Measurements from ENCODE around the gene PARP8.

The PARP8 gene

DNA sequence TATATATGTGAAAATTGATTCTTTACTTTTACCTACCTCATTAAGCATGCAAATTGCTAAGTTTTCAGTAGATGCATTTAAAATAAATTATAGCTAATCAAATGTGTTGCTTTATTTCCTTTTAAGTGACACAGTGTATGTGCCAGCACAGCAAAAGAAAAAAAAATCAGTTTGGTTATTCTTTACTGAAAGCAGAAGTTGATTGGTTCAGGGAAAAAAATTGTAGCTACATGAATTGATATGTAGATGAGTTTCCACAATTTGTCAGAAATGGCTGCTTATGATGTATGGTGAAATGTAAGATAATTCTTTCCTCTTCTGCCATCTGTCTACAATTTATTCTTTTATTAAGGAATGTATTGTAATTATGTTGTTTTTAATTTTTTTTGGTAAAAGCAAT, 57.8 kb downstream of the PARP8 start:
- in situ Hi-C loops (cut with MboI; ENCODE audit: low sequenced_read_pairs) = no loop called here

DNA sequence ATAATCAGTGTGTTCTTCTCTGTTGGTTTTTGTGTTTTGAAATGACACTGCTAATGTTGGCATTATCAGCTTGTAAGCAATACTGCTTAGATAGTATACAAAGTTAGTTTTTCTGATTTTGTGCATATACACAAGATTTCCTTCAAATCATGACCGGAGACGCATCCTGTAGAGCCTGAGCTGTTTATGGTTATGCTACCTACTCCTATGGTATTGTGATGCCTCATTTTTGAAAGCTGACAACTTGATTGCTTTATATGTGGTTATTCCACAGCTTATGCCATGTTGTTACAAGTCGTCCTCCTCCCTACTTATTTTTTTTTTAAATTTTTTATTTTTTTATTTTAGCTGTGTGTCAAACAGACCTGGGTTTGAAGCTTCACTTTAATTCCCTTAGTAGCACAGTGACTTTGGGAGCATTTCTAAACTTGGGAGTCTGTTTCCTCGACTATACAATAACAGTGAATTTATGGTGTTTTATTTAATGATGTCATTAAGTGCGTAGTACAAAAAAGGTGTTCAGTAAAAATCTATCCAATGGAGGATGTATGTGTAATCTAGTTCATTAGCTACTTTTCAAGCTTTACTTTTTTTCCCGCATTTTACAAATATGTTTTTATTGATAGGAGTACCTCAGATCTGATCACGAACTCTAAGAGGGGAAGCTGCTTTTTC, 59.5 kb downstream of the PARP8 start:
- in situ Hi-C loops (cut with MboI; ENCODE audit: low sequenced_read_pairs) = no loop called here

DNA sequence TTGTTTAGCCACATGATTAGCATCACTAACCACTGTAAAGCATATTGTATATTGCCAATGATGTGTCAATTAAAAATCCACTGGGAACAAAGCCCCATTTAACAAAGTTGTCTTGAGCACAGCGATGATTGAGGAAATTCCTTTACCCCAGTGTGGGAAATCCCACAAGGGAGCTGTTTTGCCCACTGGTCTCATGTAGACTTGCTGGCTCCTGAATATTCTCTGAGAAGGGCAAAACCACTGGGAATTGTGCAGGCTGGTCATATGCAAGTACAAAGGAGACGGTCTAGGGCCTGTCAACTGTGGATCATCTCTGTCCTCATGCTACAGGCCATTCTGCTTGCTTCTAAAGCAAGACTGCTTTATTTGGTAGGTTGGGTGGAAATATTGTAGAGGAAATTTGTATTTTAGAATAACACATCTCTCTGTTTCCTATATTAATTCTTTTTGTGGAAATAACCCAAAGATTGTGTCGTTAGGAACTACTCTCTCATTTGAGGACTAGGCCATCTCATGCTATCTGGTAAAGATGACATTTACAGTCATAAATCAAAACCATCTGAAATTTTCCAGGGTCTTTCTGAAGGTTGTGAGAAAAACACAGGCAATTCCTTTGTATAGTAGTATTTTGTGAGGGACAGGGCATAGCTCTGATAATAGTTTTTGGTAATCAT, 60.2 kb downstream of the PARP8 start:
- in situ Hi-C loops (cut with MboI; ENCODE audit: low sequenced_read_pairs) = no loop called here

DNA sequence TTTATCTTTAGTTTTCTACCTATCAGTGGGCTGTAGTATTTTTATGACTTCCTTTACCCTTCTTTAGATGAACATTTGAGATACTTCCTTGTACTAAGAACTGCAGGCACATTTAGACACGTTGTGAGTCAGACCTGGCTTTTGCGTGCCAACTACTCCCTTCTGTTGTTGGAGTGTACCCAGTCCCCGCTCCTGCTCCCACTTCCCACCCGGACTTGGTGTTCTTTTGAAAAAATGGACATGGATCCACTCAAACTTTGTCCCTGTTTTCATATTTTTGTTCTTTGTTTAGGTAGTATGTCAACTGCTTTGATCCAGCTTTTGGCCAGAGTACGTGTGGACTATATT, 60.7 kb downstream of the PARP8 start:
- in situ Hi-C loops (cut with MboI; ENCODE audit: low sequenced_read_pairs) = no loop called here

DNA sequence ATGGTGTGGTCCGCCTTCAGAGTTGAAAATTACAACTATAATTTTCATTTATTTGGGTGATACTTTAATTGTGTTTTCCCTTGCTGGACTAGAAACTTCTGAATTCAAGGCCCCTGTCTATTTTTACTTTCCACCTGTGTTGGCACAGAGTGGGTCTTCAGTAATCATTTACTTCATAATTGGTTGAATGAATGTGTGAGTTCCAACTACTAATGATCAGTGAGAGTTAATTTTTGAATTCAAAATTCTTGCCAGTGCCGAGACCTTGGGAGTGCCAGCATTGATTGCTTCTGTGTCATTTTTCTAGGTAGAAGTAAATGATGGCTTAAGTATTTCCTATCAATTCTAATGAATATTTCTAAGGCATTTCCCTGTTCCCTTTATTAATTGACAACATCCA, 61.4 kb downstream of the PARP8 start:
- in situ Hi-C loops (cut with MboI; ENCODE audit: low sequenced_read_pairs) = no loop called here

DNA sequence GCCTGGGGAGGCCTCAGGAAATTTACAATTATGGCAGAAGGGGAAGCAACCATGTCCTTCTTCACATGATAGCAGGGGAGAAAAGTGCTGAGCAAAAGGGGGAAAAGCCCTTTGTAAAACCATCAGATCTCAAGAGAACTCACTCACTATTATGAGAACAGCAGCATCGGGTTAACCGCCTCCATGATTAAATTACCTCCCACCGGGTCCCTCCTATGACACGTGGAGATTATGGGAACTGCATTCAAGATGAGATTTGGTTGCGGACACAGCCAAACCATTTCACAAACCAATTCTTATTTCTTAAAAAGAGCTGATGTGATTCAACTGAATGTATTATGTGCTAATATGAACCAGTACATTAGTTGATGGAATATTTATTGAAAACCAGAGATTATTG, 63.9 kb downstream of the PARP8 start:
- in situ Hi-C loops (cut with MboI; ENCODE audit: low sequenced_read_pairs) = no loop called here

DNA sequence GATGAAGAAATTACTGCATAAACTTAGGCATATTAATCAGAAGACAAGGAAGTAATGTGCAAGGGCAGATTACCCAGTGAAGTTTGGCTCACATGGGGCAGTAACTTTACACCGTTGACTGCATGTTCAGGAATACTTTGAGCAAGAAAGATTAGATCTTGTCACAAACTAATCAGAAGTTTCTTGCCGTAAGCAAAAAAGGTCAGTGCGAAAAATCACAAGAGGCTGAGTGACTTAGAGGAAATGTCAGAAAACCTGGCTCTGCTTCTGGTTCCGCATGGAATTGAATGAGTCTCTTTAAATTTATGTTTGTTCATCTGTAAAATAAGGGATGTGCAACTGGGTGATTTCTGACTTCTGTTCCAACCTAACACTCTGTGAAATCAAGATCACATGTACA, 64.4 kb downstream of the PARP8 start:
- in situ Hi-C loops (cut with MboI; ENCODE audit: low sequenced_read_pairs) = no loop called here

DNA sequence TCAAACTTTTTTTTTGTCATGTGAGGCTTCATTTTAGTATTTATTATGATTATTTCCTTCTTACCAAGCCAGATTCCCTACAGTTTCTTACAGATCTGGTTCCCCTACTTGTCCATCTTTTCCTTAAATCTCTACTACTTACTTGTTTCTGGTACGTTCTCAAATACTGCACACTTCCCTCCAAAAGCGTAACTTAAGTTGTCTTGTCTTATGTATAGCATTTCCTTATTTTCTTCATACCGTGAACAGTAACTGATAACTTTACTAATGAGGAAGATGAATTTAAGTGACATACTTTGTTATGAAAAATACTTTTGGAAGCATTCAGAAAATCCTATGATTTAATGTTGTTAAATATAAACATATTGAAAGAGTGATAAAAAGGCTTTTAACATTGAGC, 67.3 kb downstream of the PARP8 start:
- in situ Hi-C loops (cut with MboI; ENCODE audit: low sequenced_read_pairs) = no loop called here

DNA sequence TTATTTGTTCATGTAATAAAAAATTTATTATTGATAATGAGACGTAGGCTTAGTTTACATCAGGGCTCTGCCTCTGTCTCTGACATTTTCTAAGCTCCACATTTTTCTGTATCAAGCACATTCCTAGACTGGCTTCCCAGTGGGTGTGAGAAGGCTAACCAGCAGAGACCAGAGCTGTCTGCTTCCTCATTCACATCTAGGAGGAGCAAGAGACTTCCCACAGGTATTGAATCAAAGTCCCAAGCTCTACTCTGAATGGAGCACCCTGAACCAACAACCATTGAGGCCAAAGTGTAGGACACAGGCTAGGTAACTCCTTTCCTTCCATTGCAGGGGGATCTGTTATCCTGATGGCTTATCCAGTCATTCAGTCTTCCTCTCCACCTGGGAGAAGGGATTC, 72.4 kb downstream of the PARP8 start:
- in situ Hi-C loops (cut with MboI; ENCODE audit: low sequenced_read_pairs) = no loop called here

DNA sequence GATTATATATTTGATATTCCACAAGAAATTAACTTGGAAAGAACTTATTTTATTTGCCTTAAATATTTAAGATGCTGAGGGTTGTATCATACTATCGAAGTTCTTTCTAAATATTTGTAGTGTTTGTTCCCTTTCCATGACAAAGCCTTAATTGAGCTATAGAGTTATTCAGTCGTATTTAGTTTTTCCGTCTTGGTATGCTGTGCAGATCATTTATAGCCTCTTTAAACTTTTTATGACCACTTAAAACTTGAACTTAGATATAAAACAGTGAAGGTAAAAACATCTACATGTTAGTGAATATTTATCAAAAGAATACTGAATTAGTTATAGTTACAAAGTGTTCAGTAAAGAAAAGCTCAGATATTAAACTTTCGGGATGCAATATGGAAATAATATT, 74.4 kb downstream of the PARP8 start:
- in situ Hi-C loops (cut with MboI; ENCODE audit: low sequenced_read_pairs) = no loop called here

DNA sequence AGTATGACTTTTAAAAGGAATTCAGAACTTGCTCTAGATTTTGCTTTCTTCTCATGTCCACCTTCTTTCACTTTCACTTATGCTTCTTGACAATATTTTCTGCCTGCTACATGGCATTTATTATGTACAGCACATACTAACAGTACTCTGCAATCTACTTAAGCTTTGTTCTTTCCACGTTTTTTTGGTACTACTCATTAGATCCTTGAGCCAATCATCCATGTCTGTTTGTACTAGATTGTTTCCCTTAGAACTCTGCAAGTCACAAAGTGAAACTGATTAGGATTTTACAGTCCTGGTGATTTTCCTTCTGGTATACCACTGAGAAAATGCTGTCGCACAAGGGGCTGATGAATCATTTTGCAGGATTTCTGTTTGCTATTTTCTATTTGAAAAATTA, 78.3 kb downstream of the PARP8 start:
- in situ Hi-C loops (cut with MboI; ENCODE audit: low sequenced_read_pairs) = no loop called here

DNA sequence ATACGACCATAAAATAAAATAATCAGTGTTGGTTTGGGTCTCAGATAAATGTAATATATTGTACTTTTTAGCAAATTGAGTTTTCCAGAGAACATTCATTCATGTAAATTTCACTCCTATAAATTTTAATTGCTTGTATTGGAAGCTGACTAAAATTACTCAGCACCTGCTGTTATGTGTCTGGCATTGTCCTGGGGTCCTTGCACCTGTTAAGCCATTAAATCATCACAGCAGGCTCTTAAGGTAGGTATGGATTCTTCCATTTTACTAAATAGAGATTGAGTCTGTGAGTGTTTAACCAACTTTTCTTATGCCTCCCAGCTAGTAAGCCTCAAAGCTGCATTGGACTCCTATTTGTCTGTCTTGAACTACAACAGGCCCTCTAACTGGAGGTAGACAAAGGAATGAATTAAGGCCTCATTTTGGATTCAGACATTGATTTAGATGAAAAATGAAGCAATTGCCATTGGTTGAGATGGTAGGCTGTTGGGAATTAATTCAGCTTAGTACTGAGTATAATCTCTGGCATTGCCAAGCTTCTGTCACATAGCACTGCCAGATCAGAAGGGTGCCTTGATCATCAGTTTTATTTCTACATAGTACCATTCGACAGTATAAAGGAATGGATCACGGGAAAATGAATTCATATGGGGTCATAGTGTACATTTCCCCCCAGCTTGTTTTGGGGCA, 78.9 kb downstream of the PARP8 start:
- in situ Hi-C loops (cut with MboI; ENCODE audit: low sequenced_read_pairs) = no loop called here

DNA sequence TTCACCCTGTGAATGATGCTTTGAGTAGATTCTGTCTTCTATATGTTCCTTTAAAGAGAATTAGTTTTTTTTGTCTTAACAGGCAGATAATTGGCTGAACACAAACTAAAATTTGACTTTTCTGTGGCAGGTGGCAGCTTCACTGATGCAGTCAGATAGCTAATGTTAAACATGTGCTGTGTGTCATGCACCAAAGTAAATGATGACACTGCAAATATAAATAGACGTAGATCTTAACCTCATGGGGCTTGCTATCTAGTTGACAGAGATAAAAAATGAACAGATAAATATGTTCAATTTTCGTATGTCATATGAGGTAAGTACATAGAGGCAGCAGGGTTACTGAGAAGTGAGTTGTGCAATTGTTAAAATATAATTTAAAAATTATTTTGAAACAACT, 82.7 kb downstream of the PARP8 start:
- in situ Hi-C loops (cut with MboI; ENCODE audit: low sequenced_read_pairs) = no loop called here

DNA sequence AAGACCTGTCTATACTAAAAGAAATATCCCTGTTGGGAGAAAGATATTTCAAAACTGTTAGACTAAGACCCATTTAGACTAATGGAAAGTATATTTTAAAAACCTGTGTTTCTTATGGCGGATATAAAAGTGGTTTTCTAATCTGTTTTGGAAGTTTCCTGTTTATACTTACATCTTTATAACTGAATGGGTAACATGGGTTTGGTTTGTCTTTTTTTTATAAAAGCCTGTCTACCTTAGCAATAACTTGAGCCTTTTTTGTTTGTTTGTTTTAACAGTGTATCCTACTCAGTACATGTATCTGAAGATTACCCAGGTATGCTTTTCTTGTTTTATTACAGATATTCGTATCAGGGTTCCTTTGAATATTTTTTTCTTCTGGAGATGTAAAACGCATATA, 83.4 kb downstream of the PARP8 start:
- in situ Hi-C loops (cut with MboI; ENCODE audit: low sequenced_read_pairs) = no loop called here

DNA sequence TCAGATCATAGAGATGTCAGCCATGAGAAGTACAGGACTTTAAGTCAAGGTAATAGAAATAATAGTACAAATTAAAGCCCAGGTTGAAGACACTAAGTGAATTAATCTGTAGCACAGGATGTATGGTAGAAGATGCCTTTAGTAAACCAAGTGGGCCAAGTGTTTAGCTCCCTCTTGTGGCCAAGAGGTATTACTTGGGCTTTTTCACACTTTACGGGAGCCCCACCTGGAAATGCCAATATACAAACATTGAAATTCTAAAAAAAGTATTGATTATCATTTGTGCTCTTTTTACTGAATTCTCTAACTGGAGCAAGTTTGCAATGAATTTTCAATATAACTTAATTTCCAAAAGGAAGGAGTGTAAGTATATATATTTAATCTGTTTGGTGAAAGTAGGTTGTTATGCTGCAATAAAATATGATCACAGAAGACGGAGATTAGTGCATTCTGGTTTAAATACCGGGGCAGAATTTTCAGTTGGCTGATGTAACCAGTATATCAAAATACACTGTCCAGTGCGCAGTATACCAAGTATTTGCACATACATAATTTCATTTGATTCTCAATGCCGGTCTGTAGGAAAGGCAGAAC, 84.7 kb downstream of the PARP8 start:
- in situ Hi-C loops (cut with MboI; ENCODE audit: low sequenced_read_pairs) = no loop called here

DNA sequence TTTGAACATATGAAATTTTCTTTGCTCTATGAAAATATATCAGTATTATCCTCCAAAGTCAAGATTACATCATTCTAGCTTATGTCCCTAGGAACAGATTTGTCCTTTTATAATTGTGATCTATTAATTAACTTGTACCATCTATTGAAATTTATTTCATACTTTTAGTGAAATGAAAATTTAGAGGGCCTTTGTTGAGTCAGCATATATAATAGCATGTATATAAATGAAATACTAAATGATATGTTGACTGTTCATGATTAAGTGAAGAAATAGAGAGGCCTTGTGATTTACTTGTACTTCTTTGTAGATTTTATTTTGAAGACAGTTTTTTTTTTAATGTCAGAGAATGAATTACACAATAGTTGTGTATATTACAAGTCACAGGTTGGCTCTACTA, 86.4 kb downstream of the PARP8 start:
- in situ Hi-C loops (cut with MboI; ENCODE audit: low sequenced_read_pairs) = no loop called here

DNA sequence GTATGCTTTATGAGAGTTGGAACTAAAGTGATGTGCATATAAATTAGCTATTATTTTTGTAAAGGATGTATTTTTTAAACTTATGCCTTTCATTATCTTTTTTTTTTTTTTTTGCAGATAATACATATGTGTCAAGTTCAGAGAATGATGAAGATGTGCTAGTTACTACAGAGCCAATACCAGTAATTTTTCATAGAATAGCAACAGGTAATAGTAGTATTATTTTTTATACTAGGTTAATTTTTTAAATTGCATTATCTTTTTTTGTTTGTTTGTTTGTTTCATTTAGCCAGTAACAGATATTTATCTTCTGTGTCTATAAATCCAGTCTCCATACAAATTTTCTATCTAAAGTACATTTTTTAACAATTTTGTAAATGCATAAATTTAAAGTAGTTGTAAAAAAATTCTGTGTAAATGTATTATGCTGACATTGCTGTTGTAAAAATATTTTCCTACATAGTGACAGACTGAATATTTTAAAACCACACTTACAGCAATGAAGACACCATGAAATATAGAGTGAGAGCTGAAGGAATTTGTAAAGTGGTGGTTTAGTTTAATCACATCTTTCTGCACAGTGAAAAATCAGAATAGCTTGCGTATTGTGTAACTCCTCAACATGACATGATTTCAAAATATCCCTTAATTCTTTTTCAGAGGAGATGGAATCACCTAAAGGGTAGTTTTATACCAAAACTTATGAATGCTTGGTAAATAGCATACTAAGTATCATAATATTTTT, 93.3 kb downstream of the PARP8 start:
- in situ Hi-C loops (cut with MboI; ENCODE audit: low sequenced_read_pairs) = no loop called here

DNA sequence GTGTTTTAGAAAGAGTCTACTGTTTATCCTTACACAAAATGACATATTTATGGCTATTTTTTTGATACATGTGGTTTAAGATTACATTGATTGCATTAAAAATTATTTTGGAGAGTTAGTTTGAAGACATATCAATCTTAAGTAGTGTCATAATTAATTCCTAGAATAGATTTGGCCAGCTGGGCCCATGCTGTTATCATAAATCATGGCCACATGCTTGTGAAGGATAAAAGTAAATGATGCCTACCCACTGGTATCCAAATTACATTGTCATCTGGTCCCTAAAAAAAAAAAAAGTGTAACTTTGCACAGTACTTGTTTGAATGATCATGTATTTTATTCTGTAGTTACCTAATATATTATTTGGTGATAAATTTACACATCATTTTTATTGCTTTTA, 96.9 kb downstream of the PARP8 start:
- in situ Hi-C loops (cut with MboI; ENCODE audit: low sequenced_read_pairs) = no loop called here

DNA sequence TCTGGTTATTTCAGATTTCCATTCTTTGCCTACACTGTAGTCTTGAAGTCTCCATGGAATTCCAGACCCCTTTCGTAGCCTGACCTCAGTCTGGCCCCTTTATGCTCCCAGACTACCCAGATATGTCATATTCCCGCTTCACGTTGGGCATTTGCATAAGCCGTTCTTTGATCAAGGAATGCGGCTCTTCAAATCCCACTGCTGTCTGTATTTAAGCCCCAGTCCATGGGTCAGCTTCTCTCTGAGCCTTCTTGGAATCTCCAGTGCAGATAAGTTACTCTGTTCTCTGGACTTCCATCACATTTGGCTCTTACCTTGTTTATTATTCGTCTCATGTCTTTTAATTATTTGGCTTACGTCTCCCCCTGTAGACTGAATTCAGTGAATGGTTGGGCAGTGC, 97.4 kb downstream of the PARP8 start:
- in situ Hi-C loops (cut with MboI; ENCODE audit: low sequenced_read_pairs) = no loop called here

DNA sequence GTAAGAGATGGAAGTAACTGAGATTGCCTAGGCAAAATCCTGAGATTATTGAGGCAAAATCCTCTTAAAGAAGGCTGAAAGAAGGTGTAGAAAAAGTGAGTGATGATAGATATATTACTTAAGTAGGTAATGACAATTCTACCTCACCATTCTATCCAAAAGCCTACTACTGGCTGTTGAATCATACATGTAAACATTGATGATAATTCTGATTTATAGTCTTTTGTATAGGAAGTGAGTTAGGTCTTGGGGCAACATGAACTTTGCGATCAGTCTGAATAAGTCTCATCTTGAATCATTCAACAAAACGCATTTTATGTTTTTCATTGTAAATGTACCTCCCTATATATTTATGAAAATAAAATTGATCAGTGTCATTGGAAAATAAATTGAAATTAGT, 99.6 kb downstream of the PARP8 start:
- in situ Hi-C loops (cut with MboI; ENCODE audit: low sequenced_read_pairs) = no loop called here

DNA sequence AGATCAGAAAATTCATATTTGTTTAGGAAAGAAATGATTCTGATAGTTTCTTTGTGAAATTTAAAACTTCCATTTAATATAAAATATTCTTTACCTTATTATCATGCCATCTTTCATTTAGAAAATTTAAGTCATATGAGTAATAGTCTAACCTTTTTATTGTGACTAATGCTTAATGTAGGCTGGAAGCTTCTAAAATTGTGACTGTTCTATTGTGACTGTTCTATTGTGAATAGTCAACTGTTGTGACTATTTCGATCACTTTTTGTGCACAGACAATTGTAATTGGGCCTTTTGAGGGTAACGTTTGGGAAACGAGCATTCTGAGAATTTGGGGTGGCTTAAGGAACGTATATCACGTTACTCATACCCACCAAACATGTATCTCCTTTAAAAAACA, 100.0 kb downstream of the PARP8 start:
- in situ Hi-C loops (cut with MboI; ENCODE audit: low sequenced_read_pairs) = no loop called here
